ENCODE data around the gene HPCA. TPM values are rescaled to one million over a fixed set of nuclear protein-coding genes. Genes with fewer than 3 reads are reported as not detected.

HPCA gene
- total RNA-seq, 4 donors from 2014 or later = 1.2 TPM; not detected in 3

GRCh38 chr1:32899586-32900296, 13.4 kb downstream of the HPCA start:
- no peak for TF ChIP-seq CTCF (IDR thresholded peaks at IDR 0.05)
- no peak for ATAC-seq (ENCODE audit: low FRiP score)
- DNase-seq (ENCODE audit: low spot score) = no peak

DNA sequence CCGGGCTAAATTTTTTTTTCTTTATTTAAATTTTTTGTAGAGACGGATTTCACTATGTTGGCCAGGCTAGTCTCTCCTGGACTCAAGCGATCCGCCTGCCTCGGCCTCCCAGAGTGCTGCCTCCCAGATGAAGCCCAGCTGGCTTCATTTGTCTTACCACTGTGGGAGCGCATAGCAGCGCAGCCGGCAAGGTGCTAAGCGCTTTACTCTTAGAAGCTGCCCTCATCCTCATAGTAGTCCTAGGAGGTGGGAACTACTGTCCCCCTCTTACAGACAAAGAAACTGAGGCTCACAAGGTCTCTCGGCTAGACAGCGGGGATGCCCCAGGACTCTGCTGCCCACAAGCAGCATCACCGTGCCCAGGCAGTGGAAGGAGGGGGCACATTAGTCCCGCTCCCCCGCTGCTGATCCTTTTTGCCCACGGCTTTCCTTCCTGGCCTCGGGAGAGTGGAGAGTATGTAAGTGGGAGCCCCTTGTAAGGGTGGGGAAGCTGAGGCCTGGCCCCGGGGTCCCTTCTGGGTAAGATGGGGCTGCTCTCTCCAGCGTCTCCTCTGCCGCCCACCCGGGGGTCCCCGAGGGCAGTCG, 14.2 kb downstream of the HPCA start:
- TF ChIP-seq CTCF (IDR thresholded peaks at IDR 0.05) = no peak
- ATAC-seq (ENCODE audit: low FRiP score) (peak; percentile 21), DNase-seq (ENCODE audit: low spot score) (no peak)

- no peak for DNase-seq (ENCODE audit: low spot score)
- ATAC-seq (ENCODE audit: low FRiP score) = peak; percentile 92
- TF ChIP-seq CTCF (IDR thresholded peaks at IDR 0.05) = no peak
Observed at GRCh38 chr1:32900956-32901822, 14.9 kb downstream of the HPCA start, which contains the start of gene TMEM54. Gene TMEM54, minus strand, starts transcription at chr1:32901389. Its CDS starts 151 bp downstream, at chr1:32901238.

DNA sequence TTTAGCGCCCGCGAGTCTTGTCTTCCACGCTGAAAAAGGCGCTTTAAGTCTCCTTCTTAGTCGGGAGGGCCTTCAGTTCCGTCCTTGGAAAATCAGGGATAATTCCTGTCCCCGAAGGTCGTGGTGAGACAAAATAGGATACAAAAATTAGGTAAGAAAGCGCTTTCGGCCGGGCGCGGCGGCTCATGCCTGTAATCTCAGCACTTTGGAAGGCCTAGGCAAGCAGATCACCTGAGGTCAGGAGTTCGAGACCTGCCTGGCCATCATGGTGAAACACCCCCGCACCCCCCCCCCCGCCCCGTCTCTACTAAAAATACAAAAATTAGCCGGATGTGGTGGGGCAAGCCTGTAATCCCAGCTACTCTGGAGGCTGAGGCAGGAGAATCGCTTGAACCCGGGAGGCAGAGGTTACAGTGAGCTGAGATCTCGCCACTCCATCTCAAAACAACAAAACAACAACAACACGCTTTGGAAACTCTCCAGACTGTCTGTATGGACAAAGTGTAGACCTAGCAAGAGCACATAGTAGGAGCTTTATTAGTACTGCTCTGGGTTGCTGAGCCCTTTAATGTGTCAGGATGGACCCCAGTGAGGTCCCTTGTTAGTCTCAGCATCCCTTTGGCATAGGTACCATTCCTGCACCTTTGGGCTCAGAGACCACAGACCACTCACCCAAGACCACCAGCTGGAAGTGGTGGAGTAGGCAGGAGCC, 15.7 kb downstream of the HPCA start:
- ATAC-seq (ENCODE audit: low FRiP score) = no peak
- TF ChIP-seq CTCF (IDR thresholded peaks at IDR 0.05) = no peak
- DNase-seq (ENCODE audit: low spot score) = no peak

GRCh38 chr1:32902535-32902920, 16.2 kb downstream of the HPCA start:
- no peak for DNase-seq (ENCODE audit: low spot score)
- no peak for TF ChIP-seq CTCF (IDR thresholded peaks at IDR 0.05)
- no peak for ATAC-seq (ENCODE audit: low FRiP score)

DNA sequence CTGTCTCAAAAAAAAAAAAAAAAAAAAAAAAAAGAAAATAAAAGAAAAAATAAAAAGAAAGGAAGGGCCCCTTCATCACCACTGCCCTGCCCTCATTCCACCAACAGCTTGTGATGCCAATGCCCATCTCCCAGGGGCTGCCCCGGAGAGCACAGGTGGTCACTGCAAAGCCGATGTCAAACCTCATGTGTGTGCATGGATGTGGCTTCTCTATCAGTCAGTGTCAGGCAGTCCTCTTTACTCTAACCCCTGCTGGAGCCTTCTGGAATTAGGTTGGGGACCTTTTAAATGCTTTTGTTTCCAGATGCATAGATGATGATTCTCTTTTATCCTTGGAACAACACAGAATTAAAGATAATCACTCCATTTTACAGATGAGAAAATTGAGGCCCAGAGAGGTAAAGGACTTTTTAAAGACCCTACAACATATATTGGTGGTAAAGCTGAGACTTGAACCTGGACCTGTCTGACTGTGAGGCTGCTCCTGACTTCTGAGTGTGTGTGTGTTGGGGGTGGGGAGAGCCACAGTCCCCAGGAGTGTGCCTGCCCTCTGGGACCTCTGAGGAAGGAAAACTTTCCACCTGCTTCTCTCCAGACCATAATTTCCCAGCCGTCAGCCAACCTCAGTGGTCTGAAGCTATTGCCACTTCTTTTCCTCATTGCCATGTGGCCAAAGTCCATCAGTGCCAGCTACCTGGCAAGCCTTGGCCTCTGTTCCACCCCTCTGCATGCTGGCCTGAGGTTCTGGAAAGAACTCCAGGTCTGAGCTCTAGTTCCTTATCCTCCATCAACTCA, 17.9 kb downstream of the HPCA start:
- no peak for TF ChIP-seq CTCF (IDR thresholded peaks at IDR 0.05)
- no peak for DNase-seq (ENCODE audit: low spot score)
- ATAC-seq (ENCODE audit: low FRiP score) = no peak

Measured in omental fat pad (tissue), 4 donors.